Activated CD8-positive, alpha-beta memory T cell treated with anti-CD3 and anti-CD28 coated beads, Interleukin-2, amount 10 ng/mL, durations not matched to agents 7 days and 5 days (primary cell): ENCODE measurements around the gene ZSWIM9. TPM values are rescaled to one million over a fixed set of nuclear protein-coding genes. Genes with fewer than 3 reads are reported as not detected.
"Not testable (repeated sequence)": the region's sequence is repeated elsewhere in the genome, so short reads cannot be mapped to it uniquely, and the experiment has no call there.

Source experiments
- ATAC-seq: fragments of 150-1000 bp; cut with Tn5 transposase; one replicate; pipeline ENCODE4 v1.10.0; 2021; ENCODE audit warnings: moderate library complexity
- CTCF ChIA-PET: fragments of 350-600 bp; sonication (Branson Sonifier 250); formaldehyde crosslinking; loops from one replicate; lab custom pipeline; 2021; ENCODE audit warnings: antibody characterized with exemption; lab: Charles Lee
- DNase-seq: peaks from one replicate; pipeline ENCODE4 v3.0.0-alpha.2; 2020
- H3K27ac Mint-ChIP-seq: one replicate; pipeline ENCODE4 v1.8.0; 2021; ENCODE audit warnings: mild to moderate bottlenecking, mixed read lengths
- H3K27me3 Mint-ChIP-seq: one replicate; pipeline ENCODE4 v1.8.0; 2021; ENCODE audit warnings: mixed read lengths
- H3K36me3 Mint-ChIP-seq: one replicate; pipeline ENCODE4 v1.8.0; 2021; ENCODE audit warnings: mild to moderate bottlenecking, mixed read lengths
- H3K4me1 Mint-ChIP-seq: one replicate; pipeline ENCODE4 v1.8.0; 2021; ENCODE audit warnings: mixed read lengths
- H3K4me3 Mint-ChIP-seq: one replicate; pipeline ENCODE4 v1.8.0; 2021; ENCODE audit warnings: mild to moderate bottlenecking, moderate library complexity, mixed read lengths
- H3K9me3 Mint-ChIP-seq: one replicate; pipeline ENCODE4 v1.8.0; 2022; ENCODE audit warnings: low read depth, mixed read lengths
- total RNA-seq, 2 experiments: library from RNA; stranded (reverse); gene quantifications; one replicate each; pipeline ENCODE4 v1.2.3, GENCODE V29; 2021

The ZSWIM9 gene
- total RNA-seq, 2 experiments from 2014 or later = 12.3 to 13.1 TPM

DNA sequence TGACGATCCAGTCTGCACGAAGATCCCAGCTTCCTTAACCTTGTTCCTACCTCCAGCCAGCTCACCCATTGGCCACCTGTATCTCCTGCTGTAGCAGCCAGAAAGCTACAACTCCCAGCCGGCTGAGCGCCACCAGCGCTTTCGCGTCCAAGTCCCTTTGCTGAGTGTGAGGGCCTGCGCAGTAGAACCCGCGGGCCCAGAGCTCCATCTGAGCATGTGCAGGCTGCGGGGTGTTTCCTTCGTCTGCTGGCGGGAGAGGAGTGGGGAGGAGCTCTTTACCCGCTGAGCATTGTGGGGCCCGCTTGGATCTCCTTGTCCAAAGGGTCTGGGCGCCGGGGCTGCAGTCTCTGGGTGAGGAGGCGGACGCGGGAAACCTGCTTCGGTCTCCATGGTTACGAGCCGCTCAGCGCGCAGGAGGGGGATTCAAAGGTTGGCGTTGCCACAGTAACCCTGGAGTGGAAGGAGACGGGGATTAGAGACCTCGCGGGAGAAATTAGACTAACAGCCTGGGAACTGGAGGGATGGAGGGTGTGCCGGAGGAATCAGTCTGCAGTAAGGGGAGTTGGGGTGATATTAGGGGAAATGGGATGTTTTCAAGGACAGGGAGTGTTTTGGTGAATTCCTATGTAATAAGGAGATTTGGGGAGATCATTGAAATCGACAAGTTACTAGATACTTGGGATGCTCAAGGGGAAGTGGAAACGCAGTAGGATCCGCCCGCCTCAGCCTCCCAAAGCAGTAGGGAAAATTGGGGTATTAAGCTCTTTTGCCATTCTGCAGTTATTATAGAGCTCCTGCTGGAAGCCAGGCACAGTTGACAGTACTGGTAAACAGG, 33.5 kb downstream of the ZSWIM9 start:
- no peak overlapping the region for H3K4me3 Mint-ChIP-seq
- no peaks in the 10 kb centered on the region for H3K9me3 Mint-ChIP-seq
- H3K27ac Mint-ChIP-seq = no peak overlapping the region
- peaks cover 27% of the 10 kb centered on the region for H3K4me1 Mint-ChIP-seq
- H3K27me3 Mint-ChIP-seq = no peaks in the 10 kb centered on the region
- DNase-seq (peak; percentile 96), ATAC-seq (peak; percentile 100)
- H3K36me3 Mint-ChIP-seq = peaks cover 20% of the 10 kb centered on the region
- CTCF ChIA-PET = interaction anchor here (0.6 to 3.1 kb wide), 17 partner anchors 8 to 405 kb away, joined by 3 to 25 read pairs (median 4); partner anchors contain the start of gene PLA2G4C

DNA sequence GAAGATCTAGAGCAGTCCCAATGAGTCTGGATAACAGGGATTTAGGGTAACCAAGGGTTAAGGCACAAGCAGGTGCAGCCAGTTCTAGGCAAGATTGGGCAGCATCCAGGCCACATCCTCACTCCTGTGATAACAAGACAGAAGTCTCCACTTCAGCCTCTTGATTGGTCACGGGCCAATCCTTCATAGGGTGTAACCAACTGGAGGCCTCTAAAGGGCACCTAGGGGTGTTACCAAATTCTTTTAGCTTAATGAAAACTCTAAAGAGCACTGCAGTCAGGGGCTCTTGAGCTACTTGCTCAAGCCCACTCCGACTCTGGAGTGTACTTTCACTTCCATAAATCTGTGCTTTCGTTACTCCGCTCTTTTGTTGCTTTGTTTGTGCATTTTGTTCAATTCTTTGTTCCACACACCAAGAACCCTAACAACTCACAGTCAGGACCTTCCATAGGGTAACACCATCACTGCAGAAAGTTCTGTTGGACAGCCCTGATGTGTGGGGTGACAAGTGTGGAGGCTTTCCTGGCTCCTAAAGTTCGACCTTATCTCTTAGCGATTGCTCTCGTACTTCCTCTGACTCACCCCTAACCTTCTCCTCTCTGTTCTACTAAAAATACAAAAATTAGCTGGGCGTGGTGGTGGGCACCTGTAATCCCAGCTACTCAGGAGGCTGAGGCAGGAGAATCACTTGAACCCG, 36.1 kb downstream of the ZSWIM9 start:
- ATAC-seq = no peak
- no peak overlapping the region for H3K4me3 Mint-ChIP-seq
- H3K27ac Mint-ChIP-seq = peak overlapping the region; percentile 59
- no peaks in the 10 kb centered on the region for H3K9me3 Mint-ChIP-seq
- H3K36me3 Mint-ChIP-seq = peaks cover 35% of the 10 kb centered on the region
- CTCF ChIA-PET = interaction anchor here (1.0 kb wide), 1 partner anchor 54 kb away, joined by 3 read pairs; no protein-coding TSS in a partner anchor
- H3K27me3 Mint-ChIP-seq = no peaks in the 10 kb centered on the region
- no peak for DNase-seq
- peaks cover 26% of the 10 kb centered on the region for H3K4me1 Mint-ChIP-seq

DNA sequence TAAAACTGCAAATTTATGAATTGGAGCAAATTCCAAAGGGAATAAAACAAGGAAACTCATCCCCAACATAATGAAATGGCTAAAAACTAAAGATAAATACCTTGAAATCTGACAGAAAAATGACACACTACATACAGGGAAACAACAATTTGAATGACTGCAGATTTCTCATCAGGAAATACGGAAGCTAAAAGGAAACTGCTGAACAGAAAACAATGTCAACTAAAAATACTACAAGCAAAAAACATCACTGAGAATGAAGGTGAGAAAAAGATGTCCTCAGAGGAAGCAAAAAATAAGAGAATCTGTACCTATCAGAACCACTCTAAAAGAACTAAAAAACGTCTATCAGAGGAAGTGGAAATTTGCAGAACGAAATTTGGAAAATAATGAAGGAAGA, 39.5 kb downstream of the ZSWIM9 start:
- peak overlapping the region; percentile 16 for H3K27ac Mint-ChIP-seq
- no peak for DNase-seq
- peaks cover 22% of the 10 kb centered on the region for H3K4me1 Mint-ChIP-seq
- no peak for ATAC-seq
- CTCF ChIA-PET = no interaction called here
- H3K36me3 Mint-ChIP-seq = peaks cover 54% of the 10 kb centered on the region
- no peaks in the 10 kb centered on the region for H3K27me3 Mint-ChIP-seq
- H3K4me3 Mint-ChIP-seq = no peak overlapping the region
- H3K9me3 Mint-ChIP-seq = no peaks in the 10 kb centered on the region

DNA sequence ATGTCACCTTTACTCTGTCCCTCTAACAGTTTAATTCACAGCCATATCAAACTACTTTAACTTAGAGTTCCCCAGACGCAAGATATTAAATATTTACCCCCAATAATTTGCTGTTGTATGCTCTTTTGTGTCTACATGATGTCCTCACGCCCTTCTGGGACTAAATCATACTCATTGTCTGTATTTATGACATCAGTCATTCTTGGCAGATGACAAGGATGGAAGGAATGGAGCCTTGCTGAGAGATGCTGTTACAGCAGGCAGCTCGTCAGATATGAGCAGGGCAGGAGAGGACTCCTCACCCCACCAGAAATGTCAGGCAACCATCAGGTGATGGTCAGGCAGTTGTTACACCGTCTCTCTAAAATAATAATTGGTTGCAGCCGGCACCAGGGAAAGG, 43.5 kb downstream of the ZSWIM9 start:
- Mint-ChIP-seq H3K4me3 (no peak overlapping the region), H3K27ac (no peak overlapping the region), H3K9me3 (no peaks in the 10 kb centered on the region), H3K36me3 (peaks cover 71% of the 10 kb centered on the region), H3K4me1 (peaks cover 2% of the 10 kb centered on the region), H3K27me3 (no peaks in the 10 kb centered on the region)
- DNase-seq (no peak), ATAC-seq (no peak)
- CTCF ChIA-PET = no interaction called here

DNA sequence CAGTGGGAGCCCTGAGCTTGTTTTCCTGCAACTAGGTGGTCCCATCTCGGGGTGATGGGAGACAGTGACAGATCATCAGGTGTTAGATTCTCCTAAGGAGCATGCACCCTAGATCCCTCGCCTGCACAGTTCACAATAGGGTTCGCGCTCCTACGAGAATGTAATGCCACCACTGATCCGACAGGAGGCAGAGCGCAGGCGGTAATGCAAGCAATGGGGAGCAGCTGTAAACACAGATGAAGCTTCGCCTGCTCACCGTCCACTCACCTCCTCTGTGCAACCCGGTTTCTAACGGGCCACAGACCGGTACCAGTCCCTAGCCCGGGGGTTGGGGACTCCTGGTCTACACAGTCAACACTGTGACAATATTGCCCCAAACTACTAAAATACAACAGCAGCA, 46.5 kb downstream of the ZSWIM9 start:
- CTCF ChIA-PET = interaction anchor here (1.7 to 2.0 kb wide), 2 partner anchors 13 to 44 kb away, joined by 6 to 8 read pairs; no protein-coding TSS in a partner anchor
- Mint-ChIP-seq H3K27ac (no peak overlapping the region), H3K36me3 (peaks cover 63% of the 10 kb centered on the region), H3K9me3 (no peaks in the 10 kb centered on the region), H3K4me1 (no peaks in the 10 kb centered on the region), H3K27me3 (no peaks in the 10 kb centered on the region), H3K4me3 (no peak overlapping the region)
- ATAC-seq = no peak
- DNase-seq = no peak

DNA sequence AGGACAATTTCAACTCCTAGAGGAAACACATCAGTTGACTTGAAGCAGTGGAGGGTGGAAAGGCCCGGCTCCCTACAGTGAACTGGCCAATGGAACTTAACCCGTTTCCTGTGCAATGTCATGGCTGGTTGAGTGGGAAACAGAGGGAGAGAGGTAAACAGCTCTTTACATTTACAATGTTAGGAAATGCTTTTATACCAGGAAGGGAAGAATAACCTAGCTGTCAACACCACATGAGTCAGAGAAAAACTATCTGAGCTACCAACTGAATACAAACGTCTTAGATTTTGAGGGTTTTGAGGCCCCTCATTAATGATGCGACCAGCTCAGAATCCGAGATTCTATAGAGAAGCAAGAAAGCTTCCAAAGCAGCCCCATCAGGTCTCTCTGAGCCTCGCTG, 48.5 kb downstream of the ZSWIM9 start:
- Mint-ChIP-seq H3K9me3 (no peaks in the 10 kb centered on the region), H3K27ac (peak overlapping the region; percentile 56), H3K27me3 (no peaks in the 10 kb centered on the region), H3K4me1 (no peaks in the 10 kb centered on the region), H3K36me3 (peaks cover 57% of the 10 kb centered on the region), H3K4me3 (no peak overlapping the region)
- CTCF ChIA-PET = interaction anchor here (0.6 to 1.1 kb wide), 2 partner anchors 20 to 41 kb away, joined by 3 read pairs; no protein-coding TSS in a partner anchor
- DNase-seq (no peak), ATAC-seq (no peak)

DNA sequence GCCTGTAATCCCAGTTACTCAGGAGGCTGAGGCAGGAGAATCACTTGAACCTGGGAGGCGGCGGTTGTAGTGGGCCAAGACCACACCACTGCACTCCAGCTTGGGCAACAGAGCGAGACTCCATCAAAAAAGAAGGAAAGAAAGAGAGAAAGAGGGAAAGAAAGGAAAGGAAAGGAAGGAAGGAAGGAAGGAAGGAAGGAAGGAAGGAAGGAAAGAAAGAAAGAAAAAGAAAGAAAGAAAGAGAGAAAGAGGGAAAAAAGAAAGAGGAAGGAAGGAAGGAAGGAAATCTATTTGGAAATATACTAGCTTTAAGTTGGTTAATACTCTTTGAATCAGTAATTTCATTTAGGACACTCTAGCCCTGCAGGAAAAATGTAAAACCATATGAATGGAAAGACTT, 50.3 kb downstream of the ZSWIM9 start:
- H3K4me1 Mint-ChIP-seq, ATAC-seq, CTCF ChIA-PET, H3K4me3 Mint-ChIP-seq, DNase-seq, H3K27me3 Mint-ChIP-seq, H3K9me3 Mint-ChIP-seq: not testable (repeated sequence)
- Mint-ChIP-seq H3K27ac (peak overlapping the region; percentile 28), H3K36me3 (peaks cover 51% of the 10 kb centered on the region)

DNA sequence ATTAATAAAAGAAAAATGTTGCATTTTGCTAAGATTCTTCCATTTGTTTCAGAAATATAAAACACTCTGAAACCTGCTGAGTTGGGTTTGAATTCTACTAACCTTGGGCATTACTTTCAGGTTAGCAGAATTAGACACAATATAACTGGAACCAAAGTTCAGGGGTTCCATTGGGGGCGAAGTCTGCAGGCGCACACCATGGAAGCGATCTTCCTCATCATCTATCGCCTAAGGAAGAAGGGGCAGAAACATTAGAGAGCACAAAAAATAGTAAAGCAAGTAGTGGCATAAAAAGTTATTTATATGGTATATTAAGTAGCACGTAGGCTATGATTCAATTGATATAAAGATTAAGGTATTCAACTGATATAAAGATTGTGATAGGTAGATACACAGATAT, 51.1 kb downstream of the ZSWIM9 start:
- no peaks in the 10 kb centered on the region for H3K9me3 Mint-ChIP-seq
- no peak for DNase-seq
- CTCF ChIA-PET = no interaction called here
- peaks cover 47% of the 10 kb centered on the region for H3K36me3 Mint-ChIP-seq
- H3K4me1 Mint-ChIP-seq = no peaks in the 10 kb centered on the region
- no peak overlapping the region for H3K4me3 Mint-ChIP-seq
- no peak overlapping the region for H3K27ac Mint-ChIP-seq
- ATAC-seq = no peak
- no peaks in the 10 kb centered on the region for H3K27me3 Mint-ChIP-seq

DNA sequence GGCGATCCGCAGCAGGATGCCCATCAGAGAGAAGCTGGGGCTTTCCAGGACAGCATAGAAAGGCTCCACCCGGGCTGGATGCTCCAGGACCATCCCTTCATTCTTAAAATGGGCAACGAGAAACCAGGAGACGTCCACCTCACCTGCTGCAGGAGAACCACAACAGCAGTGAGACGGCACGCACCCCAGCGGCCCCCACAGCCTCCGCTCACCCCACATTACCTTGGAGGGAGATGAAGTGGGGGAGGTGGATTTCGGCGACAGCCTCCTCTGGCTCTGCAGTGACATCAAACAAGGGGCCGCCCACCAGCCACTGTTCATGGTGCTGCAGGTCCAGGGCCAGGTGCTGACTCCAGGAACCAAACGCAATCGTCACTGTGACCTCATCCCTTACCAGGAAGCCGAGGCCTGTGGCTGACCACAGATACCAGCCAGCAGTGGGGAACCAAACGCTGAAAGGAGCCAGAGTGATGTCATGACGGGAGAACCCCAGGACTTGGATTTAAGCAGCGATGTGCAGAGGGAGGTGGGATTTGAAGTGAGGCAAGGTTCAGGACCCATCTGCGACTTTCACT, 60.2 kb downstream of the ZSWIM9 start:
- CTCF ChIA-PET = no interaction called here
- no peaks in the 10 kb centered on the region for H3K27me3 Mint-ChIP-seq
- no peaks in the 10 kb centered on the region for H3K9me3 Mint-ChIP-seq
- H3K27ac Mint-ChIP-seq = peak overlapping the region; percentile 5
- H3K36me3 Mint-ChIP-seq = peaks cover 72% of the 10 kb centered on the region
- DNase-seq = peak; percentile 79
- ATAC-seq = peak; percentile 71
- H3K4me3 Mint-ChIP-seq = no peak overlapping the region
- H3K4me1 Mint-ChIP-seq = peaks cover 28% of the 10 kb centered on the region

DNA sequence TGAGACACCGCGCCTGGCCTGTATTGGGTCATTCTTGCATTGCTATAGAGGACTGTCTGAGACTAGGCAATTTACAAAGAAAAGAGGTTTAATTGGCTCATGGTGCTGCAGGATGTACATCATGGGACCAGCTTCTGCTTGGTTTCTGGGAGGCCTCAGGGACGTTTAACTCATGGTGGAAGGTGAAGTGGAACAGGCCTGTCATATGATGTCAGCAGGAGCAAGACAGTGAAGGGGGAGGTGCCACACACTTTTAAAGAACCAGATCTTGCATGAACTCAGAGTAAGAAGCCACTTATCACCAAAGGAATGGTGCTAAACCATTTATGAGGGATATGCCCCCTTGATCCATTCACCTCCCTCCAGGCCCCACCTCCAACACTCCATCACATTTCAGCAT, 66.6 kb downstream of the ZSWIM9 start:
- Mint-ChIP-seq H3K27ac (no peak overlapping the region), H3K36me3 (peaks cover 67% of the 10 kb centered on the region), H3K9me3 (no peaks in the 10 kb centered on the region), H3K4me1 (peaks cover 27% of the 10 kb centered on the region), H3K4me3 (no peak overlapping the region), H3K27me3 (no peaks in the 10 kb centered on the region)
- DNase-seq (no peak), ATAC-seq (no peak)
- CTCF ChIA-PET = interaction anchor here (5.7 kb wide), 1 partner anchor 23 kb away, joined by 23 read pairs; no protein-coding TSS in a partner anchor

DNA sequence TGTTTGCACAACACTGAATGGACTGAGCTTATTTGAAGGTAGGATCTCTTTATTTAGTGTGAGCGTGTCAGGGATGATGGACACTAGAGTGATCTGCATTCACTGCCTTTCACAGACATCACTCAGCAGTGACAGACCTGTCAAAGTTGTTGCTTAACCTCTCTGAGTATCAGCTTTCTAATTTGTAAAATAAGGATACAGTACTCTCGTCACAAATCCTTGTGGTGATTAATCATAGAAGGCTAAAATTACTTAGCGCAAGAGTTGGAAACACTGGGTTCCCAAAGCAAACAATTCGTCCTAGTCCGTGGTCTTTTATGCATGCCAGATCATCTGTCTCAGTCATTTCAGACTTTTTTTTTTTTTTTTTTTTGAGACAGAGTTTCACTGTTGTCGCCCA, 68.6 kb downstream of the ZSWIM9 start:
- Mint-ChIP-seq H3K4me3 (no peak overlapping the region), H3K27me3 (no peaks in the 10 kb centered on the region), H3K9me3 (no peaks in the 10 kb centered on the region), H3K36me3 (peaks cover 58% of the 10 kb centered on the region), H3K27ac (no peak overlapping the region), H3K4me1 (peaks cover 31% of the 10 kb centered on the region)
- CTCF ChIA-PET = interaction anchor here (0.7 to 5.7 kb wide), 2 partner anchors 21 to 140 kb away, joined by 5 to 23 read pairs; no protein-coding TSS in a partner anchor
- DNase-seq (no peak), ATAC-seq (no peak)

DNA sequence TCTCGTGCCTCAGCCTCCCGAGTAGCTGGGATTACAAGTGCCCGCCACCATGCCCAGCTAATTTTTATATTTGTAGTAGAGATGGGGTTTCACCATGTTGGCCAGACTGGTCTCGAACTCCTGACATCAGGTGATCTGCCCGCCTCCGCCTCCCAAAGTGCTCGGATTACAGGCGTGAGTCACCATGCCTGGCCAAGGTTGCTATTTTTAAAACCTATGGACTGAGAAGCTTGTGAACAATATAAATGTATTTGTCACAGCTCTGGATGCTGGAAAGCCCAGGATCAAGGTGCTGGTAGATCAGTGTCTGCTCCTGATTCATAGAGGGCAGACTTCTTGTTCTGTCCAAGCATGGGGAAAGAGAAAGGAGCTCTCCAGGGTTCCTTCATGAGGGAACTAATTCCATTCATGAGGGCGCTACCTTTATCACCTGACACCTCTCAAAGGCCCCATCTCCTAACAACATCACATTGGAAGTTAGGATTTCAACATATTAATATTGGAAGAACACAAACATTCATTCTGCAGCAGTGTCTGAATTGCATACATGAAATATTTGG, 69.2 kb downstream of the ZSWIM9 start:
- ATAC-seq = no peak
- Mint-ChIP-seq H3K4me1 (peaks cover 34% of the 10 kb centered on the region), H3K27ac (no peak overlapping the region), H3K36me3 (peaks cover 58% of the 10 kb centered on the region), H3K9me3 (no peaks in the 10 kb centered on the region), H3K4me3 (no peak overlapping the region), H3K27me3 (no peaks in the 10 kb centered on the region)
- CTCF ChIA-PET = interaction anchor here (0.7 to 5.7 kb wide), 4 partner anchors 13 to 141 kb away, joined by 3 to 23 read pairs (median 4); no protein-coding TSS in a partner anchor
- DNase-seq = no peak

DNA sequence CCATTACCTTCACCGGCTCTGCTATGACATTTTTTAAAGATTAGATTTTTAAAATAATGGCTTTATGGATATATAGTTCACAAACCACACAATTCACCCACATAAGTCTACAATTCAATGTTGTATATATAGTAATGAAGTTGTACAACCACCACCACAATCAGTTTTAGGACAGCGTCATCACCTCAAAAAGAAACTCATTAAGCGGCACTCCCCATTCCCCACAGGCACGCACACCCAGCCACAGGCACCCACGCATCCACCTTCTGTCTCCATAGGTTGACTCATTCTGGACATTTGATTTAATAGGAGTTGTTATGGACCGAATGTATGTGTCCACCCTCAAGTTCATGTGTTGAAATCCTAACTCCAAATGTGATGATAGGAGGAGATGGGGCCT, 71.3 kb downstream of the ZSWIM9 start:
- H3K27me3 Mint-ChIP-seq = not testable (repeated sequence)
- CTCF ChIA-PET = interaction anchor here (5.7 kb wide), 1 partner anchor 19 kb away, joined by 23 read pairs; no protein-coding TSS in a partner anchor
- H3K4me1 Mint-ChIP-seq = peaks cover 48% of the 10 kb centered on the region

More for the DNA sequence above, 71.3 kb downstream of the ZSWIM9 start:
- not testable (repeated sequence) for H3K9me3 Mint-ChIP-seq, H3K4me3 Mint-ChIP-seq, DNase-seq, ATAC-seq
- Mint-ChIP-seq H3K27ac (peak overlapping the region; percentile 59), H3K36me3 (peaks cover 66% of the 10 kb centered on the region)
